ENCODE data around the gene ISCU.

DNA sequence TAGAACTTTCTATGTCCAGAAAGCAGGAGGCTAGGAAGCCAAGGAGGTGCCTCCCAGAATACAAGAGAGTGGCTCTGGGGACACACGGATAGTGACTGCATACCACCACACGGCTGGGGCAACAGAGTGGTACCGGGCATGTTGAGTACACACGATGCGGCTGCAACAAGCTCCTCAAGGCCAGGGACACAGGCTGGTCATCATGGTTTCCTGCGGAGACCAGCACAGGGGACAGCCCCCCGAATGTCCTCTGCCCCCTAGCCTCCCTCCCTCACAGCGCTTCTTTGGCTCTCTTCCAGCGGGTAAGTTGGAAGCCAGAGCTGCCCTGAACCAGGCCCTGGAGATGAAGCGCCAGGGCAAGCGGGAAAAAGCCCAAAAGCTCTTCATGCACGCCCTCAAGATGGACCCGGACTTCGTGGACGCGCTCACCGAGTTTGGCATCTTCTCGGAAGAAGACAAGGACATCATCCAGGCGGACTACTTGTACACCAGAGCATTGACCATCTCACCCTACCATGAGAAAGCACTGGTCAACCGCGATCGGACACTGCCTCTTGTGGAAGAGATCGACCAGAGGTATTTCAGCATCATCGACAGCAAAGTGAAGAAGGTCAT lies 44.2 kb upstream of the ISCU start:
- TF ChIP-seq POLR2A (IDR thresholded peaks at IDR 0.05) = no peak
- peak in 1 of 3 donors; percentile 13 for TF ChIP-seq POLR2AphosphoS5 (IDR thresholded peaks at IDR 0.05)
- TF ChIP-seq, protein P1, sequence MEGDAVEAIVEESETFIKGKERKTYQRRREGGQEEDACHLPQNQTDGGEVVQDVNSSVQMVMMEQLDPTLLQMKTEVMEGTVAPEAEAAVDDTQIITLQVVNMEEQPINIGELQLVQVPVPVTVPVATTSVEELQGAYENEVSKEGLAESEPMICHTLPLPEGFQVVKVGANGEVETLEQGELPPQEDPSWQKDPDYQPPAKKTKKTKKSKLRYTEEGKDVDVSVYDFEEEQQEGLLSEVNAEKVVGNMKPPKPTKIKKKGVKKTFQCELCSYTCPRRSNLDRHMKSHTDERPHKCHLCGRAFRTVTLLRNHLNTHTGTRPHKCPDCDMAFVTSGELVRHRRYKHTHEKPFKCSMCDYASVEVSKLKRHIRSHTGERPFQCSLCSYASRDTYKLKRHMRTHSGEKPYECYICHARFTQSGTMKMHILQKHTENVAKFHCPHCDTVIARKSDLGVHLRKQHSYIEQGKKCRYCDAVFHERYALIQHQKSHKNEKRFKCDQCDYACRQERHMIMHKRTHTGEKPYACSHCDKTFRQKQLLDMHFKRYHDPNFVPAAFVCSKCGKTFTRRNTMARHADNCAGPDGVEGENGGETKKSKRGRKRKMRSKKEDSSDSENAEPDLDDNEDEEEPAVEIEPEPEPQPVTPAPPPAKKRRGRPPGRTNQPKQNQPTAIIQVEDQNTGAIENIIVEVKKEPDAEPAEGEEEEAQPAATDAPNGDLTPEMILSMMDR (IDR thresholded peaks at IDR 0.05 in 8 of 11, conservative IDR thresholded peaks at IDR 0.05 in 3 of 11) = no peak
